SK-N-MC (cell line): ENCODE measurements around the gene UBE2O.
"Not testable (repeated sequence)": the region's sequence is repeated elsewhere in the genome, so short reads cannot be mapped to it uniquely, and the experiment has no call there.

Experiments
- DNase-seq: peaks from one replicate; pipeline ENCODE4 v3.0.0-alpha.2; 2011; ENCODE audit warnings: low read depth, low spot score
- H3K27ac ChIP-seq: fragments of 200-600 bp; sonication (generic); 2 replicates; pipeline ENCODE4 v1.5.1; 2016; ENCODE audit warnings: mixed run types
- H3K36me3 ChIP-seq: fragments of 200-600 bp; sonication (generic); 2 replicates; pipeline ENCODE4 v1.6.1; 2017; ENCODE audit warnings: antibody characterized with exemption, low read length, mixed read lengths; ENCODE audit not compliant: insufficient read depth
- H3K4me3 ChIP-seq: fragments of 200-600 bp; sonication (generic); 2 replicates; pipeline ENCODE4 v1.5.1; 2016
- H3K9ac ChIP-seq: fragments of 200-600 bp; sonication (generic); 2 replicates; pipeline ENCODE4 v1.8.0; 2017; ENCODE audit warnings: mixed run types, mixed read lengths; ENCODE audit not compliant: insufficient read length
- H3K9me3 ChIP-seq: fragments of 200-600 bp; sonication (generic); 2 replicates; pipeline ENCODE4 v1.6.1; 2017; ENCODE audit warnings: low read depth, mild to moderate bottlenecking, antibody characterized with exemption, low read length, moderate library complexity, mixed read lengths
- EZH2 ChIP-seq: fragments of 200-600 bp; sonication (generic); IDR thresholded peaks from one replicate; pipeline ENCODE4 v1.6.1; 2017; ENCODE audit warnings: antibody characterized with exemption
- FOXP2 ChIP-seq: optimal IDR thresholded peaks from 2 replicates; pipeline ENCODE3; 2011; ENCODE audit warnings: mild to moderate bottlenecking, moderate library complexity; ENCODE audit not compliant: insufficient read depth; ENCODE audit errors: extremely low read length, control extremely low read depth
- POLR2AphosphoS5 ChIP-seq: IDR thresholded peaks from 2 replicates; pipeline ENCODE4 v1.6.1; 2012; ENCODE audit warnings: mild to moderate bottlenecking, low read depth, low read length, borderline replicate concordance

The UBE2O gene

DNA sequence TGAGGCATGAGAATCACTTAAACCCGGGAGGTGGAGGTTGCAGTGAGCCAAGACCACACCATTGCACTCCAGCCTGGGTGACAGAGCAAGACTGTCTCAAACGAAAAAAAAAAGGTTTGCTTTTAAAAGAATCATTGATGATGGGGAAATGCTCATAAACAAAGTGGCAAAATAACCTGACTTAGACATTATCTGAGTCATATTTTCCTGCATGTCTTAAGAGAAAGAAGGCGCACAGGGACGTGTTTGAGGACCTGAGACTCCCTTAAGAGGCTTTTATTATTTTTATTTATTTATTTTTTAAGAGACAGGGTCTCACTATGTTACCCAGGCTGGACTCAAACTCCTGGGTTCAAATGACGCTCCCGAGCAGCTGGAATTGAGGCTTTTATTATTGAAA lies 93.6 kb downstream of the UBE2O start:
- Histone ChIP-seq H3K4me3 (no peak overlapping the region), H3K36me3 (no peaks in the 10 kb centered on the region), H3K27ac (no peak overlapping the region), H3K9me3 (no peaks in the 10 kb centered on the region), H3K9ac (no peak overlapping the region)
- DNase-seq: no peak
- TF ChIP-seq EZH2: no peak
- TF ChIP-seq POLR2AphosphoS5: no peak
- no peak for TF ChIP-seq FOXP2

DNA sequence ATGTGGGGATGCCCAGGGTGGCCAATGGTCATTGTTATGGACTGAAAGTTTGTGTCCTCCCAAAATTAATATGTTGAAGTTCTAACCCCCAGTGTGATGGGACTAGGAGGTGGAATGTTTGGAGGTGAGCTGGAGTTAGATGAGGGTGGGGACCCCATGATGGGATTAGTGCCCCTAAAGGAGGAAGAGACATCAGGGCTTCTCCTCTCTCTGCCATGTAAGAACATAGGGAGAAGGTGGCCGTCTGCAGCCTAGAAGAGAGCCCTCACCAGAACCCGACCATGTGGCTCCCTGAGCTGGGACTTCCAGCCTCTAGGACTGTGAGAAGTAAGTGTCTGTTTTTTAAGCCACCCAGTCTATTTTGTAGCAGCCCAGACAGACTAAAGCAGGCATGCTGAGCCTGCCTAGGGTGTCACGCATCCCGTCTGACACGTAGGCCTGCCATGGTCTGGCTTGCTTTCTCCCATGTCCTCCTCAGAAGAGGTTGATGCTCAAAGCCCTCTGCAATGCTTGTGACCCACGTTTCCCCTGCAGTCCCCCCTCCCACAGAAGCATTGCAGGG lies 95.3 kb downstream of the UBE2O start:
- Histone ChIP-seq H3K4me3 (no peak overlapping the region), H3K9ac (no peak overlapping the region), H3K9me3 (no peaks in the 10 kb centered on the region), H3K27ac (no peak overlapping the region), H3K36me3 (no peaks in the 10 kb centered on the region)
- TF ChIP-seq EZH2 (no peak), FOXP2 (no peak), POLR2AphosphoS5 (no peak)
- DNase-seq: no peak

DNA sequence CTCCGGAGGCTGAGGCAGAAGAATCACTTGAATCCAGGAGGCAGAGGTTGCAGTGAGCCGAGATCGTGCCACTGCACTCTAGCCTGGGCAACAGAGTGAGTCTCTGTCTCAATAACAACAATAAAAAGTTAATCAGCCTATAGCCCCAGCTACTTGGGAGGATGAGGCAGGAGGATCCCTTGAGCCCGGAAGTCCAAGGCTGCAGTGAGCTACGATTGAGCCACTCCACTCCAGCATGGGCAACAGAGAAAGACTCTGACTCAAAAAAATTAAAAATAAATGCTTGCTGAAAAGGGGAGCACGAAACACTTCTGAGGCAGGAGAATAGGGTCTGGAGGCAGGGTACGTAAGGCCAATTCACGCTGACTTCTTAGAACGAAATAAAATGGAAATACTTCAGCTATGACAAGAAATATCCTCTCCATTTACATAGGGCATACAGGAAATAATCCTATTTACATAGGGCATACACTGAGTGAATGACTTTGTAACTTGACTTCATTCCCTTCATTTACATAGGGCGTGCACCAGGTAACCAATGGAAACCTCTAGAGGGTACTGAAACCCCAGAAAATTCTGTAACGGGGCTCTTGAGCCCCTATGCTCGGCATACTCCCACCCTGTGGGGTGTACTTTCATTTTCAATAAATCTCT lies 96.0 kb downstream of the UBE2O start:
- no peaks in the 10 kb centered on the region for H3K9me3 ChIP-seq
- no peak overlapping the region for H3K27ac ChIP-seq
- no peak for DNase-seq
- H3K9ac ChIP-seq: no peak overlapping the region
- no peak overlapping the region for H3K4me3 ChIP-seq
- H3K36me3 ChIP-seq: no peaks in the 10 kb centered on the region
- TF ChIP-seq FOXP2 (no peak), EZH2 (no peak), POLR2AphosphoS5 (no peak)

DNA sequence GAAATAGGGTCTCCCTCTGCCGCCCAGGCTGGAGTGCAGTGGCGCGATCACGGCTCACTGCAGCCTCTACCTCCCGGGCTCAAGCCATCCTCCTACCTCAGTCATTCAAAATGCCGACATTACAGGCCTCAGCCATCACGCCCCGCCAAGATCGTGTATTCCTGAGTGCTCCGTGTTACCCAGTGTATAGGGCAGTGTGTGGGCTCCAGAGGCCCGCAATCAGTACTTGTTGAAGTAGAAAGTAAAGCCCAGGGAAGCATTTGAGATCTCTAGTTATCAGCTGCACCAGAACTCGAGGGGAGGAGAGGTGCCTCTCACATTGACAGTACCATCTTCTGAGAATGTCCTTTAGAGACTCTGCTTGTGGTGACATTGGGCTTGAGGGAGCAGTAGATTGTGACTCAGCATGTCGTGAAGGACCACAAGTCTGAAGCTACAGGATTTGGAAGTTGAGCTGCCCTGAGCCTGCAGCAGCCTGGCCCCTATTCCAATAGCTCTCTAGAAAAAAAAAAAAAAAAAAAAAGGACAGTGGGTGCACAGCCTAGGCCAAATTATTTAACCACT lies 98.1 kb downstream of the UBE2O start:
- no peak for DNase-seq
- no peak overlapping the region for H3K9ac ChIP-seq
- H3K4me3 ChIP-seq: no peak overlapping the region
- no peak overlapping the region for H3K27ac ChIP-seq
- no peaks in the 10 kb centered on the region for H3K9me3 ChIP-seq
- no peak for TF ChIP-seq EZH2
- no peak for TF ChIP-seq FOXP2
- no peak for TF ChIP-seq POLR2AphosphoS5
- H3K36me3 ChIP-seq: no peaks in the 10 kb centered on the region

DNA sequence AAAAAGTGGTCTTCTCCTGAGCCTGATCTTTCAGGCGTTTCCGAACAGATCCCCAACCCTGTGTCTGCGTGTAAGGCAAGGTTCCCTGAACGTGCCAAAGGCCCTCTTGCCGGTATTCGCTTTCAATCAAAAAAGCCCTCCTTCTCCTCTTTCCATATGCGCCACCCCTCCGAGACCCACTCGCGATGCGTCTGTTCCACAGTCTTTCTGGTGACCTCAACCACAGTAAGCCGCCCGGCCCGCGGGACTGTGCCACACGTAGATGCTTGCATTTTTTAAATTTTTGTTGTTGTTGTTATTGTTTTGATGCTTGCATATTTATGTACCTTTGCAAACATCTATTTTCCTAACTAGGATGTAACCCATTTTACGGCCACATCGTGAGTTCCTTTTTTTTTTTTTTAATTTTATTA lies 98.6 kb downstream of the UBE2O start:
- no peak for DNase-seq
- peak overlapping the region; percentile 99 for H3K9ac ChIP-seq
- no peaks in the 10 kb centered on the region for H3K9me3 ChIP-seq
- TF ChIP-seq FOXP2: no peak
- no peak for TF ChIP-seq POLR2AphosphoS5
- no peak for TF ChIP-seq EZH2
- peak overlapping the region; percentile 96 for H3K4me3 ChIP-seq
- H3K36me3 ChIP-seq: no peaks in the 10 kb centered on the region
- peak overlapping the region; percentile 97; the same call in 1 of the 2 replicates for H3K27ac ChIP-seq

DNA sequence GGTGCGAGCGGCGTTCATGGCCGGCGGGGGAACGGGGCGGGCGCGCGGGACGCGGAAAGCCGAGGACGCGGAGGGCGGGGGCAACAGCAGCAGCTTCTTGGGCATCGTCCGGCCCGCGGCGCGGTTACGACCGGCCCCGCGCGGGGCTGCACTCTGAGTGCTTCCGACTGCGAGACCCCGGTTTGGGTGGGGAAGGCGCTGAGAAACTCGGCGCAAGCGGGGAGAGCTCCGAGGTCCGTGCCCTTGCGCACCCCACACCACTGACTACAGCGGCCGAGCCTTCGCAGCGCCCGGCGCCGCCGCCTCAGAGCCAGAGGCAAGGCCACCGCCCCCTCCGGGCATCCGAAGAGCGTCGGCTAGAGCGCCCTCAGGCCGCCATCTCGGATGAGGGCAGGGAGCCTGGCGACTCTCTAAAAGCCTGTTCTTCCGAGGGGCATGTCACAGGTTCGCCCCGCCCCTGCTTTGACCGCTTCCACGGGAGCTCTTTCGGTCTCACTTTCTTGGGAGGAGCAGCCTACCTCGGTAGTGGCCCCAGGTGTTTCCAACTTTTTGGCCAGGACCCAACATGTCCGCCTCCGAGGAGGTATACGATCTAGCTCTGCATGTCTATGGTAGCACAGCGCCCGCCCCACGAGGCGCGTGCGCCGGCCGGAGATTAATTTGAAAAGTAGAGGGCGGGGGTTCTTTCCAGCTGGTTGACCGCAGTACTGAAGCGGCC lies 99.2 kb downstream of the UBE2O start, which contains the start of gene PRPSAP1:
Gene PRPSAP1, minus strand, starts transcription at position 318 of the 718 bp plus-strand sequence. Its CDS starts 213 bp downstream, at position 105.
- Histone ChIP-seq H3K36me3 (no peaks in the 10 kb centered on the region), H3K27ac (peak within 1 kb of the TSS; percentile 97), H3K9ac (peak within 1 kb of the TSS; percentile 99), H3K4me3 (peak within 1 kb of the TSS; percentile 96), H3K9me3 (no peaks in the 10 kb centered on the region)
- peak; percentile 67 for DNase-seq
- TF ChIP-seq EZH2: no peak
- TF ChIP-seq POLR2AphosphoS5: peak; percentile 84

DNA sequence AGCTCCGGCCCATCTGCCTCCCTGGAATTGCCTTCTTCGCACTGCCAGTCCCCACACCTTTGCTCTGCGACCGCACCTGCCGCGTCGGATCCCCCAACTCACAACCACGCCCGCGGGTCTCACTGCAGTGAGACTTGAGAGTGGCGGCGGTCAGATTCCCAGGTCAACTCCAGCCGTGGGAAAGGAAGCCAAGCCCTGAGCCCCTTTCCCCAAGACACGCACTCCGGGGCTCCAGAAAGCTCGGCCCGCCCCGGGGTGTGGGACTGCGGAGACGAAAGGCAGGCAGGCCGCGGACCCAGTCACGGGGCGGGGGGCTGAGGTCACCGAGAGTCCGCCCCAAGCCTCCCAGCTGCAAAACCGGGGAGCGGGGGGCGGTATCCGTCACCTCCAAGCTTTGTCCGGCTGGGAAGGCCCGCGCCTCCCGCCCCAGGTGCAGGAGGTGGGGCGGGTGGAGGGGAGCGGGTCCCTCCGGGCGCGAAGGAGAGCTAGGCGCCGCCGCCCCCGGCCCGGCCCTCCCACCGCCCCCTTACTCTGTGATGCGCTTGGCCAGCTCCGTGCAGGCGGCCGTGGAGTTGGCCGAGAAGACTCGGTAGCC lies 99.9 kb downstream of the UBE2O start:
- no peaks in the 10 kb centered on the region for H3K36me3 ChIP-seq
- peak overlapping the region; percentile 96 for H3K4me3 ChIP-seq
- H3K9me3 ChIP-seq: no peaks in the 10 kb centered on the region
- peak overlapping the region; percentile 99 for H3K9ac ChIP-seq
- no peak for DNase-seq
- H3K27ac ChIP-seq: no peak overlapping the region
- TF ChIP-seq FOXP2 (no peak), POLR2AphosphoS5 (no peak), EZH2 (no peak)

DNA sequence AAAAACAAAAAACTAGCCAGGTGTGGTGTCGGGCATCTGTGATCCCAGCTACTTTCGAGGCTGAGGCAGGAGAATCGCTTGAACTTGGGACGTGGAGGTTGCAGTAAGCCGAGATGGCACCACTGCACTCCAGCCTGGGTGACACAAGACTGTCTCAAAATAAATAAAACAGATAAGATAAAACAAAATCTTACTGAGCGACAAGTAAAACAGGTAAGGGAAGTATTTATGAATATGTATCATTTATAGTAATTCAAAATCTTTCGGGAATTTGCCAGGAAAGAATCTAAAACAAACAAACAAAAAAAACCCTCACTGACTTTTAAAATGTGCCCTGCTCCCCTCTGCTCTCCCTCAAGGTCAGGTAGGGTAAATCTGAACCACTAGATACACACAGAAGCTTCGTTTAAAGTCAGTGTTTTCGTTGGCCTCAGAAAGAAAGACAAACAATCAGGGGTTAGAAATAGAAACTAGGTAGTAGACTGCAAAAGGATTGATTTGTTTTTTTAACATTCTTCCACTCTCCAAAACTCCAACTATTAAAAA lies 101.4 kb downstream of the UBE2O start:
- no peak for TF ChIP-seq EZH2
- no peak for TF ChIP-seq FOXP2
- TF ChIP-seq POLR2AphosphoS5: no peak
- Histone ChIP-seq H3K4me3 (peak overlapping the region; percentile 47), H3K27ac (peak overlapping the region; percentile 78), H3K9ac (peak overlapping the region; percentile 63), H3K9me3 (no peaks in the 10 kb centered on the region), H3K36me3 (peaks cover 10% of the 10 kb centered on the region)
- no peak for DNase-seq

DNA sequence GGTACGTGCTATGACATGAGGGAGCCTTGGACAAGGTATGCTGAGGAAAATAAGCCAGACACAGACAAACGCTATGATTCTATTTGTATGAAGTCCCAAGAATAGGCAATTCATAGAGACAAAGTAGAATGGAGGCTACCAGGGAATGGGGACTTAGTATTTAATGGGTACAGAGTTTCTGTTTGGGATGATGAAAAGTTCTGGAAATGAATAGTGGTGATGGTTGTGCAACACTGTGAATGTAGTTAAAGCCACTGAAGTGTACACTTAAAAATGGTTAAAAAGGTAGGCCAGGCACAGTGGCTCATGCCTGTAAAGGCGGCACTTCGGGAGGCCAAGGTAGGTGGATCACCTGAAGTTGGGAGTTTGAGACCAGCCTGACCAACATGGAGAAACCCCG lies 102.5 kb downstream of the UBE2O start:
- no peak overlapping the region for H3K27ac ChIP-seq
- peaks cover 14% of the 10 kb centered on the region for H3K36me3 ChIP-seq
- no peak for DNase-seq
- no peak overlapping the region for H3K4me3 ChIP-seq
- H3K9me3 ChIP-seq: no peaks in the 10 kb centered on the region
- TF ChIP-seq FOXP2: no peak
- TF ChIP-seq POLR2AphosphoS5: no peak
- no peak overlapping the region for H3K9ac ChIP-seq

DNA sequence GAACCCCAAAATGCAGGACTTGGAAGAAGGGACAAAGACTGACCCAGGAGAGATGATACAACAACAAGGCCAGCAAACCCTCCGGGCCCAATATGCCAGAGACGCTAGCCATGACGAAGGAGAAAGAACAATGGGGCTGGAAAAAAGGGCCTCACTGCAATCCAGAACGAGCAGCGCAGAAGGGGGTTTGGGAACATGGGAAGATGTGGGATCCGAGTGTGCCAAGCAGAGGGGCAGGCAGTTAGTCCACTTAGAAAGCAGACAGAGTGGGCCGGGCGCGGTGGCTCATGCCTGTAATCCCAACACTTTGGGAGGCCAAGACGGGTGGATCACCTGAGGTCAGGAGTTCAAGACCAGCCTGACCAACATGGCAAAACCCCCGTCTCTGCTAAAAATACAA lies 106.0 kb downstream of the UBE2O start:
- not testable (repeated sequence) for H3K9ac ChIP-seq, H3K4me3 ChIP-seq, H3K9me3 ChIP-seq, DNase-seq, H3K27ac ChIP-seq
- peaks cover 42% of the 10 kb centered on the region for H3K36me3 ChIP-seq
